UCSD-AML1 (cell line): Measurements from ENCODE around the gene IFIT5.
"Not testable (repeated sequence)": the region's sequence is repeated elsewhere in the genome, so short reads cannot be mapped to it uniquely, and the experiment has no call there.

Experiments
- DNase-seq: peaks from one replicate; lab custom pipeline; 2025; ENCODE audit not compliant: unreplicated experiment; lab: John Stamatoyannopoulos, UW

IFIT5 gene, protein sequence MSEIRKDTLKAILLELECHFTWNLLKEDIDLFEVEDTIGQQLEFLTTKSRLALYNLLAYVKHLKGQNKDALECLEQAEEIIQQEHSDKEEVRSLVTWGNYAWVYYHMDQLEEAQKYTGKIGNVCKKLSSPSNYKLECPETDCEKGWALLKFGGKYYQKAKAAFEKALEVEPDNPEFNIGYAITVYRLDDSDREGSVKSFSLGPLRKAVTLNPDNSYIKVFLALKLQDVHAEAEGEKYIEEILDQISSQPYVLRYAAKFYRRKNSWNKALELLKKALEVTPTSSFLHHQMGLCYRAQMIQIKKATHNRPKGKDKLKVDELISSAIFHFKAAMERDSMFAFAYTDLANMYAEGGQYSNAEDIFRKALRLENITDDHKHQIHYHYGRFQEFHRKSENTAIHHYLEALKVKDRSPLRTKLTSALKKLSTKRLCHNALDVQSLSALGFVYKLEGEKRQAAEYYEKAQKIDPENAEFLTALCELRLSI

DNA sequence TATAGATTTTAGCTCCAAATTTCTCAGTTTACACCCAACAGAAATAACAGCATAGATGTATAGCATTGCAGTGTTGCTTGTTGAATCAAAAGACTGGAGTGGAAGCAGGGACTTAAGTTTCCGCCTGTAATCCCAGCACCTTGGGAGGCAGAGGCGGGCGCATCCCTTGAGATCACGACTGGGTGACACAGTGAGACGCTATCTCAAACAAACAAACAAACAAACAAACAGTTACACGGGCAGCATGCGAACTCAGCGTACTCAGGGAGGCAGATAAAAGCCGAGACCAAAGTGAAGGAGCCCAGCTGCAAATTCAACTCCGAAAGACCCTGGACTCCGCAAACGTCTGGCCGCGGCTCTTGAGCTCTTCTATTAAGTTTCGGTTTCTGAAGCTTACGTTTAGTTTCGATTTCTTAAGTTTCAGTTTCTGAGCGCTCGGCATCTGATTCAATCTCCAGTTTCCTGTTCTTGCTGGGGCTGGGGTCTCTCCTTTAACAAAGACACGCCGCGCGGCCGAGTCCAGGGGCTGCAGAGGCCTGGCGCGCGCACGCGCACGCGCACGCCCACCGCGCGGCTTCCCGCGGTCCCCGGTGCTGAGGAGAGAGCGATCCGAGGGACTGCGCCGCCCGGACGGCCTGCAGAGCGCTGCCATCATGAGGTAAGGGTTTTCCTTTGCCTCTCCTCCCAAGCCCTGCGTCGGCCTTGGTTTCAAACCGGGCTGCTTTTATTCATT is at the start of gene IFIT5:
Gene IFIT5 (plus strand): TSS at position 423 of the 733 bp plus-strand sequence. CDS start 231 bp downstream, at position 654.
- peak; percentile 77 for DNase-seq

- no peak for DNase-seq
Observed at GRCh38 chr10:89367529-89367928, 46.8 kb upstream of the IFIT5 start.

DNA sequence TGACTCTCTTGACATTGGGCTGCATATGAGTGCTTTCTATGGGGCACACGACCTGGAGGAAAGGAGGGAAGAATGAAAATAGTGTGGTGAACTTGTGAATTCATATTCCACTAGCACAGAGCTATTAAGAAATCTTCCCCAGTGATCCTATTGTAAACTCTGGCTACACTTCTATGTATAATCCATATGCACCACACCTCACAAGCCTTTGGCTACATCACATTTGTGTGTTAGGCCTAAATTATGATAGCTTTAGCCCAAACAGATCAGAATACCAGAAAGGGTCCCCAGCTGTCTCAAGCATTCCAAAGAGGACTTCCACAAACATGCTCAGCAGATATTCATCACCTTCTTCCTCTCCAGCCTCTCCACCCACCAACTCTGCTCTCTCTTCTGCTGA is 46.2 kb upstream of the IFIT5 start:
- DNase-seq = no peak

GRCh38 chr10:89369156-89370105 is 44.9 kb upstream of the IFIT5 start:
- DNase-seq = peak; percentile 26

GRCh38 chr10:89371079-89371478 is 43.3 kb upstream of the IFIT5 start:
- DNase-seq = no peak

- no peak for DNase-seq
Observed at GRCh38 chr10:89371987-89372386, 42.4 kb upstream of the IFIT5 start.

GRCh38 chr10:89373916-89374711 is 40.3 kb upstream of the IFIT5 start:
- DNase-seq = no peak

DNA sequence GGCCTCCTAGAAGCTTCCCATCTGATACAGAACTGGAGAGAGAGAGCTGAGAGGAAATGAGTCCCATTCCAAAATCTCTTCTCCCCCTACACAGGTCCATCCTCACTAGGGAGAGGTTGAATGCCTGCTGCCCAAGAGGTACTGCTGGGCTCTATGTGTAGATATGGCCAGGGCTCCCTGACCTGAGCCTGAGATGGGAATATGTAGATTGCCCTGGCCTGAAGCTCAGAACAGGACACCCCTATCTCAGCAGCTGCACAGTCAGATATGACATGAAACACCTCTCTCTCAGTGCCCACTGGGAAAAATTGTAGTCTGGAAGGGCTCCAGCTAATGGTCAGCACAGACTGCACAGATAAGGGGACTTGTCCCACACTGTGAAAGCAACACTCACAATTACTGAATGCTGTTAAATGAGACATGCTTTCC is 39.6 kb upstream of the IFIT5 start:
- no peak for DNase-seq

DNA sequence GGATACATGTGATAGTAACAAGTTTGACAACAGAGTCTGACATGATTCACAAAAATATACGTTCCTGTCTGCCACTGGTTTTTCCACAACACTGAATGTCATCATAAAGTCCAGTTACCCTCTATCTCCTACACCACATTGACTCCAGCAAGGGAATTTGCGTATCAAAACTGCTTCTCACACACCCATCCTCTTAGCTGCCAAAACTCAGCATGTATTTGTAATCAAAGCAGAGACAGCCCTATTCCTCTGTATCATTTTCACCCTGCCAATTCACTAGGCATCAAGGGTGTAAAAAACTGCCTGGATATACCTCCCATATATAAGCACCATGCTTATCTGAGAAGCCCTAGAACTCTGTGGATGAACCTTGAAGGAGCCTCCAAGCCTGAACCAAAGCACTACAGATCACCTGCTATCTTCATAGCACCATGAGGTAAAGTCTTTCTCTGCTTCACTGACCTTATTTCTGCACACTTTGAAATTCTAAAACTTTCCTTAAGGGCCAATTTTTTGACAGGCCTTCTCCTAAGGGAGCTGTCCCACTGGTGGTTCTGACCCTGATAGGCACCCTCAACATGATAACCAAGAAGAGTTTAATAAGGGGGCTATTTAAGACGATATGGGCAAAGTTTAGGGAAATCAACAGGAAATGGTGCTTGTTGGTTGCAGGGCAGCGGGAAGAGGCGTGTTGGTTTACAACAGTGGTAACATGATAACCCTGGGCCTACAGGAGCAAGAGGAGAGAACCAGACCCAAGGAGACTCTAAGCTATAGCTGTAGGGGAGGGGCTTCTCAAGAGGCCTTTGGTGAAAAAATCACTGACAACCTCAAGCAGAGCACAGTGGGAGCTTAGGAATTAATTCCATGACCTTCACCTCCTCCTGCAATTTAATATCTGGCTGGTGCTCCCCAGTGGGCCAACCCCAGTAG is 36.4 kb upstream of the IFIT5 start, which contains the start of gene IFIT1B:
Gene IFIT1B (plus strand): TSS at position 352 of the 933 bp plus-strand sequence. CDS start 80 bp downstream, at position 432.
- DNase-seq = no peak

GRCh38 chr10:89379103-89379502 is 35.3 kb upstream of the IFIT5 start:
- DNase-seq = no peak

GRCh38 chr10:89382757-89383156 is 31.6 kb upstream of the IFIT5 start:
- no peak for DNase-seq

- no peak for DNase-seq
Observed at GRCh38 chr10:89384474-89385340, 29.7 kb upstream of the IFIT5 start.

GRCh38 chr10:89388806-89389205 is 25.6 kb upstream of the IFIT5 start:
- DNase-seq = no peak

DNA sequence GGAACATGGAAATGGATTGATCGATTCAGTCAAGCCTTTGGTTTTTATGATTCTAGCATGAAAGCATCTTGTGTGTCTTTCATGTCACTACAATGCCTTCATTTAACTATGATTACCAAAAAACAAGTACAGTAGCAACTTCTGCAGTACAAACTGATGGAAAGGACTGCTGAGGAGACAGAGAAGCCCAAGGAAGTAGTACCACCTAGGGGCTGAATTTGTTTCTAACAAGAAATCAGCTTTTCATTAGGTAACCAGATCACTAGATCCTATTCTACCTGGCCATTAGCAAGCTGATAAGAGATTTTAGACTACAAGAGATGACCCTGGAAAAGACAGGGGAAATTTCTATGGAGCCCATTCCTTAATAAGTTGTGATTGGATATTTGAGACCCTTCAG is 25.1 kb upstream of the IFIT5 start:
- no peak for DNase-seq

GRCh38 chr10:89390476-89391225 is 23.7 kb upstream of the IFIT5 start:
- no peak for DNase-seq

DNA sequence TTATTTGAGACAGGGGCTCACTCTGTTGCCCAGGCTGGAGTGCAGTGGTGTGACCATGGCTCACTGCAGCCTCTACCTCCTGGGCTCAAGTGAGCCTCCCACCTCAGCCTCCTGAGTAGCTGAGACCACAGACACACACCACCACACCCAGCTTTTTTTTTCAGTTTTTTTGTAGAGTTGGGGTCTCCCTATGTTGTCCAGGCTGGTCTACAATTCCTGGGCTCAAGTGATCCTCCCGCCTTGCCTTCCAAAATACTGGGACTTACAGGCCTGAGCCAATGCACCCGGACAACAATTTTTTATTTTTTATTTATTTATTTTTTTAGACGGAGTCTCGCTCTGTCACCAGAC is 23.2 kb upstream of the IFIT5 start:
- not testable (repeated sequence) for DNase-seq
